HG03280 (cell line): ENCODE data around the gene TGFBI.

Source experiments
- ATAC-seq: cut with Tn5 transposase; IDR thresholded peaks from one replicate; pipeline ENCODE4 v1.9.1; 2021; ENCODE audit warnings: mild to moderate bottlenecking, moderate library complexity; ENCODE audit not compliant: unreplicated experiment

Gene TGFBI

DNA sequence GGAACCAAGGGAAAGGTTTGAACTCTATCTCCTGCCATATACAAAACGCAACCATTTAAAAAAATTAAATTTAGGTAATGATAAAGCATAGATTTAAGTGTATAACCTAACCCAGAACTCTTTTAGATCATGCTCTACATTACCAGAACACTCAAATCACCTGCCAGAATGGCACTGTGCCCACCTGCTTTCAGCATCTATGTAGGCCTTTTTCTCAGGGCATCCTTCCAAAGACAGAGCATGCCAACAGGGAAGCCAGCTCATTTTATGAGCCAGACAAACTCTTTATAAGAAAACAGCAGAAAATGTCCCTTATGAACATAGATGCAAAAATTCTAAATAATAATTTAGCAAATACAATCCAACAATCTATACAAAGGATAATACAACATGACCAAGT is 55.9 kb downstream of the TGFBI start:
- ATAC-seq = no peak

GRCh38 chr5:136086783-136087566 is 58.2 kb downstream of the TGFBI start:
- no peak for ATAC-seq

DNA sequence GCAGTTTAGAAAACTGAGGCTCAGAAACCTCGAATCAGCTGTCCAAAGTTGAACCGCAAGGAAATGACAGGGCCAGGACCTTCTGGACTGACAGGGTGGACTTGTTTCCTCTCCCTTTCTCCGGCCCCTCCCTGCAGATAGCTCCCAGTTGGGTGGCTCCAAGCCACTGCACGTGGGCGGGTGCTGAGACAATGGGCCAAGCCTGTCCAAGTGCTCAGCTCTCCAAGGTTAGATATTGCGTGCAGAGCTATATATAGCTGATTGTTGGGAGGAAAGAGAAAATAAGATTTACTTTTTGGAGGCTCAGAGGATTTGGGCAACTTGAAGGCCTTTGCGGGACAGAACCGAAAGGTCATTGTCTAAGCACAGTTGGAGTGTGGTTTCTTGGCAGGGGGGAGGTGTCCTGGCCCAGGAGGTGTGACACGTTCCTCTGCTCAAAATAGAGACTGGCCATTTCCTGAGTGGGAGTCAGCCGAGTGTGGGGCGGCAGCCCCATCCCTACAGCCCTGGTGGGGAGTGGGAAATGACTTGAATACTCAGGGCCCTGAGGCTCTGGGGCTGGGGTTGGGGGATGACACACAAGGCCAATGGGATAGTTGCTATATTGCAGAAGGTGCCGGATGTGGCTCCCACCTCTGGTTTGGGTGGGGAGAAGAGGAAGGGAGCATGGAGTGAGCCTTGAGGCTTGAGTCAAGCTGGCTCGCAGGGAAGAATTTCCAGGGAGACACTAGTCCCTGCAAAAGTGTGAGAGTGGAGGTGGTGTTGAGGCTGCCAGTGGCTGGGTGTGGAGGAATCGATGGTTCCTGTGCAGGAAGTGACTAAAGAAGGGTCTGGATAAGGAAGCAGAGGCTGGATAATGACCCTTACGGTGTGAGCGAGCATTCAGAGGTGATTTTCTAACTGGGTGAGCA is 59.4 kb downstream of the TGFBI start:
- ATAC-seq = no peak

DNA sequence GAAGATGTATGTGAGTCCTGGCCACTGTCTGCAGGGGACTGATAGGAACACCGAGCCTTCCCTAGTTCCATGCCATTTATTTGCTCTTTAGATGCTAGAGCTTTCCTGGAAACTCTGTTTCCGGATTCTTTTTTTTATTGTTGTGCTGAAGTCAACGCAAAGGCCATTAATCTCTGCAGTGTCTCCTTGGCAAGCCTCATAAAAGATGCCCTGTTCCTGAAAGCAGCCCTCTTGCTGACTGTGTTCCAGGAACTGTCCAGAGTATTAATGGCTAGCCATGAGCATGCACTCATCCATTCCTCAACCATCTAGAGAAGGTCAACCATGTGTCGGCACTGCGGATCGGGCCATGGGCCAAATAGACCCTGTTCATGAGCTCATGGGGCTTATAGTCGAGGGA is 61.0 kb downstream of the TGFBI start:
- ATAC-seq = no peak

DNA sequence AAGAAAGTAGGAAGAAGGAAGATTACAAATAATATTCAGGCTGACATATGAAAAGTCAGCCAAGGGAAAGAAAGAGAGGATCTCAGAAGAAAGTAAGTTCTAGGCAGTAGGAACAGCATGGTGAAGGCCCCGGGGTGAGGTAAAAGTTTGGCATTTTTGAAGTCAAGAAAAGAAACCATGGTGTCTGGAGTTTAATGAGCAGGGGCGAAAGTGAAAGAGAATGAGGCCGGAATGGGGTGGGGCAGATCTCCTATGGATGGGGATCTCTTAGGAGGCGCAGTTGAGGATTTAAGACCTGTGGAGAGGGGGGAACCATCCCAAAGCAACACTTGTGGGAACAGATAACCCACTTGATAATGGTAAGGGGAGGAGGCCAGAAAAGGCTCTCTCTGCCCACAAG is 61.5 kb downstream of the TGFBI start:
- no peak for ATAC-seq

DNA sequence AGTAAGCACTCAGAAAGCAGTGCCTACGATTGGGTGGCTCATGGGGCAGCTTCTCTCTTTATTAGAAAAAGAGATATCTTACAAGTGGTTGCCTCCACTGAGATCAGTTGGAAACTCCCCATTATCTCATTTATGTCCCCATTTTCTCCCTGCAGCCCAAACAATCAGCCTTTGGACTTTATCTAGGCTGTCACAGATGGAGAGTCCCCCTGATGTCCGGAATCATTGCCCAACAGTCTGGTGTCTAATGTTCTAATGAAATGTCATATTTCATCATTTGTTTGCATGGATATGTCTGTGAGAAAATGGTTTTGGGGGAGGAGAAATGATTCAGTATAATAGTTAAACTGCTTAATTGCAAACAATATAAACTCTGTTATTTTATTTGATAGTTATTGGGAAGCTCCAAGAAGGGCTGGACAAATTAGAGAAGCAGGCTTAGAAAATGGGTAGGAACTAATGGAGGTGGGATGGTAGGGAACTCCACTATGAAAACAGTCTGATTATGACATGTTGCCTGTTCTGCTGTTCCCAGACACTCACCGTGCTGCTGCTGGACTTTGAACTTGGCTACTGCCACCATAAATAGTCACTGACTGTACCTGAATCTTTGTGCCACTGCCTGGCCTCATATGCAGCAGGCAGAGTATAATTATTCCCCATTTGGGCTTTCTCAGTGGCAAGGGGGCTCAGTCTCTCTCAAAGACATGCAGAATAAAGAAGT is 65.6 kb downstream of the TGFBI start:
- no peak for ATAC-seq

GRCh38 chr5:136094913-136095641 is 66.3 kb downstream of the TGFBI start:
- ATAC-seq = no peak

DNA sequence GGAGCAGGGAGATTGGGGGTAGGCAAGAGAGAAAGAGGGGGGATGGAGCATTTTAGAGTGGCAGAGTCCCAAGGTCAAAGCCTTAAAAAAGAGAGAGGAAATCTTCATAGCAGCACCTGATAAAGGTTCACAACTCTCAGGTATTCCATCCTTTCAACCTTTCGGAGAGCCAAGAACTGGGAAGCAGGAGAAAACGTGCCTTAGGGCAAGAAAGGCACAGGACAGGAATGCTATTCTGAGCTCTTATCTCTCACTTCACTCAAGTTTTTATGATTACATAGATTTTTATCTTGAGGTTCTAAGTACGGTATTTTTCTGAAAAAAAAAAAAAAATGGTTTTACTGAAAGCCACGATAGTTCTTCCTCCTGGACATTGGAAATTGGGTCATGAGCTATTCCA is 69.4 kb downstream of the TGFBI start:
- no peak for ATAC-seq

DNA sequence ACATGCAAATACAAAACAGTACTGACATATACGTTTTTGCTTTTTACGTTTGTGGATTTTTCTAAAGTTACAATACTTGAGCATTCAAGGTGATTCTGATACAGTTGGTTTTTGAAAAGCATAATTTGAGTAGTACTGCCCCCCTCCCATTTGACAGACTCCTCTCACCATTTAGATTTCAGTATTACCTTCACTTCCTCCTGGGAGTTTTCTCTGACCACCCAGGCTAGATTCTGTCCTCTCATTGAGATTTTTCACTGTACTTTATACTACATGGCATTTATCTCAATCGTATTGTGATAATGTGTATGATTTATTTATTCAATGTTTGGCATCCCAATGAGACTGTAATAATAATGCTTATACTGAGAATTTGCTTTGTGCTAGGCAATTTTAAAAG is 71.1 kb downstream of the TGFBI start:
- ATAC-seq = no peak

- ATAC-seq = no peak
Measured at GRCh38 chr5:136101884-136102283, 73.1 kb downstream of the TGFBI start.

DNA sequence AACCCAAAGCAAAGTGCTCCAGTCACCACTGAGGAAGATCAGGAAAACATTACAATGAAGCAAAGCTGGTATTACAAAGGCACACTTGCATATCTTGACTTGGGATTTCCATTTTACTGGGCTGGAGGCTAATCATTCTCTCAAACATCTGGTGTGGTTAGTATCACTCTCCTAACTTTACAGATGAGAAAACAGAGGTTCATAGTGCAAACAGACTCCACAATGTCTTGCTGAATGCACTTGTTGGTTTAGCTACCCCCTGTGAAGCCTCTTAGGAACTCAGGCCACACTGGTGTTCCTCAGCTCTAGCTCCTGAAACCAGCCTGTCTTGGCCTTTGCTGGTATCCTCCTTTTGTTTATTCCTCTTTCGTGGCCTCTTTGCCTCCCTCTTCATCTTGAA is 74.3 kb downstream of the TGFBI start:
- ATAC-seq = no peak

DNA sequence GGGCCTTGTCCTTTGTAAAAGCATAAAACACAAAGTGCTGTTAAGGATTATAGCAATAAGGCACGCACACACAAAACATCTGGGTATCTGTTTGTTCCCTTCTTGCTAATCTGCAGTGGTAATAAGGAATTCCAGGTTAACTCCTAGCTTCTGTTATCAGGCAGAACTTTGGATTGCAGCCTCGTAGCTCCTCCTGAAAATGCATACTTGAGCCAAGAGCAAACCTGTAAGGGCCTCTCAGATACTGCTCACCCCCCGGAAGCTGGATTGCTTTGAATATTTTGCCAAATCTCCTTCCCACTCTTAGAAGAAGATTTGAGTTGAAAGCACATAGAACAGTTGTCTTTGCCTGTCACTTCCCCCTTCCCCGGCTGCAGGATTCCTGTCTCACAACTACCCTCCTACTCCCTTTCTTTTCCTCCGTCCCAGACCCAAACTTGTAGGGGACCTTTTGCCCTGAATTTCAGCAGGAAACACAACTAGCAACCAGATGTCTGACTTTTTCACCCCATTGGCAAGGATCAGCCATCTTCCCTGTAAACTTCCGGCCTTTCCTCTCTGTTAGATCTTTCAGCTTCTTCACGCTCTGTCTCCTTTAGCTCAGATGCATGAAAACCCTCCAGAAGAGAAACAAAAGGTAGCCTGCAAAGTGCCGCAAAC is 75.6 kb downstream of the TGFBI start:
- ATAC-seq = no peak

GRCh38 chr5:136106351-136107031 is 77.7 kb downstream of the TGFBI start:
- ATAC-seq = no peak

DNA sequence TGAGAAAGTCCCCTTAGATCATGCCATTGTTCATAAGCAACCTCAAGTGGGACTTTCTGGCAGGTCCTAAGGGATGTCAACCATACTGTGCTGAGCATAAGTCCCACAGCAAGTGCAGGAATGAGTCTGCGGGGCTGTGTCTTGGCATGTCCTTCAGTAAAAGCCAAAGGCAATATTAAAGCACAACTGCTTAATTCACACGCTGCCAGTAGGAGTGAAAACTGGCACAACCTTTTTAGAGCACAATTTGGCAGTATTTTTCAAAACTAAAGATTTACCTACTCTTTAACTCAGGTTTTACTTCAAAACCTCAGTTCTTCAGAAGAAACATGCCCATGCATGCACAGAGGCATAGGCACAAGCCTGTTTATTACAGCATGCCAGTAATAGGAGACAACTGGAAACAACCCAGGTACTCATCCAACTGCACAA is 79.4 kb downstream of the TGFBI start:
- ATAC-seq = peak; percentile 56

DNA sequence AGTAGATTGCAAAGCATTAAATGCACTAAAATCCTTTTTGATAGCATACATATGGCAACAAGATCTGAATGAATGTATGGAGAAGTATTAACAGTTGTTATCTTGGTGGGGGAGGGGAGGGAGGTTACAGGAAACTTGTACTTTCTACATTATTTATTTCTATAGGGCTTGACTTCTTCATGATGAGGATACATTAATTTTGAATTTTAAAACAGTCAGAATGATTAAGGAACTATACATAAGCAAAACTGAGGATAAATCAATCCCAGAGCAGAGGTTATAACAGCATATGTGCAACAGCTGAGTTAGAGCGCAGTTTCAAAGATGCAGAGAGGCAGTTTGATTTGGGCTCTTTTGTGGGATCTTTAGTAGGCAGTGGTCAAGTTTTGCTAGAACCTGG is 80.0 kb downstream of the TGFBI start:
- no peak for ATAC-seq

GRCh38 chr5:136109453-136110135 is 80.8 kb downstream of the TGFBI start:
- no peak for ATAC-seq
